ENCODE data around the gene BRD7.
"Not testable (repeated sequence)": the region's sequence is repeated elsewhere in the genome, so short reads cannot be mapped to it uniquely, and the experiment has no call there.

Gene BRD7

DNA sequence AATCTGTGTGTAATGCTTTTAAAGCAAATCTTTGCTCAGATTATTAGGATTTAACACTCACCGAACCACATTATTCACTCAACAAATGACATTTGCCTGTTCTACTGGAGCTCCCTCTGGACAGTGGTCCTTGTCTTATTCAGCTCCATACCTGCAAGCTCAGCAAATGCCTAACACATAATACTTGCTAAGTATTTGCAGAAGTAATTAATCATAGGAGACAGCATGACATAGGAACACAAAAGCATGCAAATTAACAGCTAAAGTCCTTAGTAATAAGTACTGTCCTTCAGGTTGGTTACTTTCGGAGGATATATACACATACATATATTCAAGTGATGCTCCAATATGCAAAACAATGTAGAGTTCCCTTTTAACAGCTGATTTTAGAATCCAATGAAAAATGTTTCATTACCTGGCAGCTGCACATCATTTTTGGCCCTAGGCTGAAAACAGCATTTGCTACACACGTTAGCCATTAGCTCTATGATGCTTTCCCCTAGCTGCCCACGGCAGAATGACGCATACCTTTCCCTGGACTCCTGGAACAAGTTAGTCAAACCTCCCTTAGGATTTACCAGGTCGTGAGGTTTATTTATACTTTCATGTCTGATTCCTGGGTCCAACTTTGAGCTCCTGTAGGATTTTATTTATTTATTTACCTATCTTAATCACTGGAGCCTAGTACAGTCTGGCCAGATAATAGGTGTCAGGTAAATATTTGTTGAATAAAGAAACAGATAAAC, 8.6 kb downstream of the BRD7 start:
- in situ Hi-C loops (cut with MboI; ENCODE audit: low sequenced_read_pairs) = no loop called here

GRCh38 chr16:50359626-50360025, 9.2 kb downstream of the BRD7 start:
- in situ Hi-C loops (cut with MboI; ENCODE audit: low sequenced_read_pairs) = loop anchor here (10.0 kb wide), 1 partner anchor 135 kb away; no protein-coding TSS in a partner anchor

DNA sequence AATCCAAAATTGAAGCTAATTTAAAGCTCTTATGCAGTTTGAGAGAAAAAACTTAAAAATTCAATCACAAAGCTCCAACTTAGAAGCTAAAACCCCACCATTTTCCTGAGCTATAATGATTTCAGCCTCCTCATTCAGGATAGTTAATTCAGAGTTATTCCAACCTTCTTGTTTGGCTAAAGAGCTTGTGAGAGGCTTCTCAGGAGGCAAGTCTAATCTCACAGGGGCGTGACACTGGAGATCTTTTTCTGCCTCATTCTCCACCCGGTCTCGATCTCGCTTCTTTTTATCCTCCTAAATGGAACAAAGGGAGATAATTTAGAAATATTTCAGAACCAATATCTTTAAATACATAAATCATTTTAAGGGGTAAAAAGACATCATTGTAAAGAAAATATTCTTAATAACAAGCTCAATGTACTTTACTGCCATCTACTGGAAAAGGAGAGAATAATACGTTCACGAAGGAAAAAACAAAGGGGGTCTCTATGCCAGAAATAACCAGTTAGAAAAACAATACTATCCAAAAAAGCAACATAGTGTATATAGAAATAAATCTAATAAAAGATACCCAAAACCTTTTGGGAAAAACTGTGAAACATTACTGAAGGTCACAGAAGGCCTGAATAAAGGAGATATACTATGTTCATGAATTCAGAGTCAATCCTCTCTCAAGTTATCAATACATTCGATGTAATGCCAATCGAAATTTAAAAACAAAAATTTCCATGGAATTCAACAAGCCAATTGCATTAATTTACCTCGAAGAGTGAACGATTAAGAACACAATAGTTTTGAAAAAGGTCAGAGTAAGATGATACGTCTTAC, 13.9 kb downstream of the BRD7 start:
- in situ Hi-C loops (cut with MboI; ENCODE audit: low sequenced_read_pairs) = loop anchor here (10.0 kb wide), 1 partner anchor 130 kb away; no protein-coding TSS in a partner anchor

DNA sequence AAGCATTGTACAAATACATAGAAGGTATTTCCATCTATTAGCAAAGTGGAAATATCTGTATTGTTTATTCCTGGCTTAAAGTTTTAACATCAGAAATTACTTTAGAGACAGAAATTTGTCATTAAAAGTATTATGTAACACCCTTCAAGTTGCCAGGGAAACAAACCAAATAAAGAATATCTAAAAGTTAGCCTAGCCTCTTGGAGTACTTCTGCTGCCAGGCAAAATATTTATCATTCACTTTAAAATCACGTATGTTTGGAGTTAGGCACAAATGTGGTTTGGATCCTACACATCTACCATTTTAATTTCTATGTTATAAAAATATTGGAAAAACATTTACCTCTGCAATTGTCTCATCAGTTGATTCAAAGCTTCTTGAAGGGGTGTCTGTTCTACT, 14.7 kb downstream of the BRD7 start:
- in situ Hi-C loops (cut with MboI; ENCODE audit: low sequenced_read_pairs) = loop anchor here (10.0 kb wide), 1 partner anchor 129 kb away; no protein-coding TSS in a partner anchor

DNA sequence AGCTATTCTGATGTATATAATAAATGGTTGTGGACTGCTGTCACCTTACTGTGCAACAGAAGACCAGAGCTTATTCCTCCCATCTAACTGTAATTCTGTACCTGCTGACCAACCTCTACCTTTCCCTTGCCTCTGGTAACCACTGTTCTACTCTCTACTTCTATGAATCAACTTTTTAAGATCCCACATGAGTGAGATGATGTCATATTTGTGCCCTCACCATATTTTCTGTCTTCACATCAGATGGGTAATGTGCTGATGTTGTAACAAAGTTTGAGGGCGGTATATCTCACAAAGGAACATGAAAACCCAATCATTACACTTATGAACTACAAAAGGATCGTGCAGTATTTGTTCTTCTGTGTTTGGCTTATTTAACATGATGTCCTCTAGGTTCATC, 16.8 kb downstream of the BRD7 start:
- in situ Hi-C loops (cut with MboI; ENCODE audit: low sequenced_read_pairs) = loop anchor here (10.0 kb wide), 1 partner anchor 127 kb away; no protein-coding TSS in a partner anchor

GRCh38 chr16:50351116-50351515, 17.7 kb downstream of the BRD7 start:
- in situ Hi-C loops (cut with MboI; ENCODE audit: low sequenced_read_pairs) = loop anchor here (10.0 kb wide), 1 partner anchor 126 kb away; no protein-coding TSS in a partner anchor

DNA sequence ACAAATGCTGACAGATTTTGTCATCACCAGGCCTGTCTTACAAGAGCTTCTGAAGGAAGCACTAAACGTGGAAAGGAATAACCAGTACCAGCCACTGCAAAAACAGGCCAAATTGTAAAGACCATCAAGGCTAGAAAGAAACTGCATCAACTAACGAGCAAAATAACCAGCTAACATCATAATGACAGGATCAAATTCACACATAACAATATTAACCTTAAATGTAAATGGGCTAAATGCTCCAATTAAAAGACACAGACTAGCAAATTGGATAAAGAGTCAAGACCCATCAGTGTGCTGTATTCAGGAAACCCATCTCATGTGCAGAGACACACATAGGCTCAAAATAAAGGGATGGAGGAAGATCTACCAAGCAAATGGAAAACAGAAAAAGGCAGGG, 23.6 kb downstream of the BRD7 start:
- in situ Hi-C loops (cut with MboI; ENCODE audit: low sequenced_read_pairs) = not testable (repeated sequence)

DNA sequence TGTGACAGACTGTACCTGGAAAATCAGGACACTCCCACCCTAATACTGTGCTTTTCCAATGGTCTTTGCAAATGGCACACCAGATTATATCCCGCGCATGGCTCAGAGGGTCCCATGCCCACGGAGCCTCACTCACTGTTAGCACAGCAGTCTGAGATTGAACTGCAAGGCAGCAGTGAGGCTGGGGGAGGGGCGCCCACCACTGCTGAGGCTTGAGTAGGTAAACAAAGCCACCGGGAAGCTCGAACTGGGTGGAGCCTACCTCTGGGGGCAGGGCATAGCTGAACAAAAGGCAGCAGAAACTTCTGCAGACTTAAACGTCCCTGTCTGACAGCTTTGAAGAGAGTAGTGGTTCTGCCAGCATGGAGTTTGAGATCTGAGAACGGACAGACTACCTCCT, 25.2 kb downstream of the BRD7 start:
- in situ Hi-C loops (cut with MboI; ENCODE audit: low sequenced_read_pairs) = not testable (repeated sequence)

DNA sequence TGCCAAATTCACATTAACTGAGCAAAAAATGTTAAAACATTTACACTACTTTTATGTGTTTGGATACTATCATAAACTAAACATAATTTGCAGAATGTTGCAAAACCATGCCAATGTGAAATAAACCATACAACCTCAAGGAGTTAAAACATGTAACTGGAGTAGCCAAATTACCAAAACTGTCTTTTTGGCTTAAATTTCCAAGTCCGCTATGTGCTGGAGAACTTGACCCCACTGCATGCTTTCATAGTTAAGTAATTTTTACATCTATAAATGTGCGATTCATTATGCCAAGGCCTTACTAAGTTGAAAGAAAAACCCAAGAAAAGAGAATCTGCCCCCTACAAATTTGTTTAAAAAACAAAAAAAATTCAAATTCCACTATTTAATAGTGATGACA, 28.2 kb downstream of the BRD7 start:
- in situ Hi-C loops (cut with MboI; ENCODE audit: low sequenced_read_pairs) = no loop called here

DNA sequence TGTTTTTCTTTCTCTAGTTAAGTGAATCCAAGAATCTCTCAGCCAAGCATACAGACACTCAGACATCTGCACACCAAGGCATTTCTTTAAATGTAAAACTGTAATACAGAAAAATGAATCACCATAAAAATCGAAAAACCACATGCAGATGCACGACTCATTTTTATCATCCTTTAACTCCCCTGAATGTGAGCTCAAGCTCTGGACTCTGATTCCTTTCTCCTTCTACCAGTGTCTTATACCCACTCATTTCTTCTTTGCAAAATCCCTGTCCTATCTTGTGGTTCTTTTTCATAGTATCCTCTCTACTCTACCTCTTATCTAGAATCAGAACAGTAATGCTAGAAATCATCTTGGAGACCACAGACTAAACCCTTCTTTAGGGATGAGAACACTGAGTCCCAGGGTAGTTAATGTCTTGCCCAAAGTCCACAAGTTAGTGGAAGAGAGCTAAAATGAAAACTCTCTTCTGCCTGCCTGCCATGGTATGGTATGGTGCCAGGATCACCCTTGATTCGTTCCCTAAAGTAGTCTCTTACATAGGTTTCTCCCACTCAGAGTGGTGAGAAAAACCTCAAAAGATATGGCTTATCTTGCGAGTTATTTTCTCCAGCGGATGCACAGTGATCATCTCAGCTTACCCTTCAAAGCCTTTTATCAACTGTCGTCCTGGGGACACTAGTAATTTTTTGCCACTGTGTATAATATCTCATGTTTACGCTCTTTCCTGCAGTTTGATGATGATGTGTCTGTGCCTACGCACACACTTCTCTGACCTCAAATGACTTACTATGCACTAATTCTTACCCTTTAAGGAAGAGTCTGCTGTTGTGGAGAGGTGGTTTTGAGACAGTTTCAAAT, 30.2 kb downstream of the BRD7 start:
- in situ Hi-C loops (cut with MboI; ENCODE audit: low sequenced_read_pairs) = no loop called here

- in situ Hi-C loops (cut with MboI; ENCODE audit: low sequenced_read_pairs) = no loop called here
These were observed 31.9 kb downstream of the BRD7 start for GRCh38 chr16:50336884-50337283.

DNA sequence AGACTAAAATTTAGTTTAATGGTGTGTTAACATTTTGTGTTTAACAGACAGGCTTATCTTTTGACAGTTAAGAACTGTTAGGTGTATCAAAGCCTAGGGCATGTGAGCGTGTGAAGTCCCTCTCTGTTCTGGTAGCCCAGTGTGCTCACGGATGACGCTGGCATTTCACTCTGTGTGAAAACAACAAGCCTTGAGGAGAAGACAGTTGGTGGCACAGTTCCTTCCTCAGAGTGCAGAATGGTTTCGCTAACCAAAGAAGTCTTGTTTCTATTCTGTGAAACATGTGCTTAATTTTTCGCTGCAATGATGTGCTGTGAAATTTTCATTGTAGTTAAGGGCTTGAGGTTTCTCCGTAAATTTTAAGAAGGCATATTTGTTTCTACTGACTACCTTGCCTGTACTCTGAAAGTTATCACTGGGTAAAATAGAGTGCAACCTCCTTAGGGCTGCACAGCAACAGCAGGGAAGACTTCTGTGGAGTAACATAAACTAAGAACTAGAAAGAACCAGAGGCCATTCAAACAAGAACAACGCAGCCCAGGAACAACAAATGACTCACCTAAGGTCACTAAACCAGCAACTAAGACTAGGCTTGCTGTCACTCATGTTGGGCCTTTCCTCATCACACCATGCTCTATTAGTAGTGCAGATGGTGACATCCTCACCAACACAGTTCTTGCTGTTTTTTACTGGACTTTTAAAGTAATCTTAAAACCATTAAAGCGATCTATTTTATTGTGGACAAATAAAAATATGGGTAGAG, 33.4 kb downstream of the BRD7 start:
- in situ Hi-C loops (cut with MboI; ENCODE audit: low sequenced_read_pairs) = no loop called here

- in situ Hi-C loops (cut with MboI; ENCODE audit: low sequenced_read_pairs) = no loop called here
These were observed 34.4 kb downstream of the BRD7 start for GRCh38 chr16:50334106-50334975.

DNA sequence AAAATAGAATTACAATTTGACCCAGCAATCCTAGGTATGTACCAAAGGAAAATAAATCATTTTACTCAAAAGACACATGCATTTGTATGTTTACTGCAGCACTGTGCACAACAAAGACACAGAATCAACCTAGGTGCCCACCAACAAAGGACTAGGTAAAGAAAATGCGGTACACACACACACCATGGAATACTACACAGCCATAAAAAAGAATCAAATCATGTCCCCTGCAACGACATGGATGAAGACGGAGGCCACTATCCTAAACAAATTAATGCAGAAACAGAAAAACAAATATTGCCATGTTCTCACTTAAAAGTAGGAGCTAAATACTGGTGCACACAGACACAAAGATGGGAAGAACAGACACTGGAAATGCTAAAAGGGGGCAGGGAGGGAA, 36.2 kb downstream of the BRD7 start:
- in situ Hi-C loops (cut with MboI; ENCODE audit: low sequenced_read_pairs) = no loop called here

GRCh38 chr16:50331570-50331969, 37.2 kb downstream of the BRD7 start:
- in situ Hi-C loops (cut with MboI; ENCODE audit: low sequenced_read_pairs) = no loop called here

DNA sequence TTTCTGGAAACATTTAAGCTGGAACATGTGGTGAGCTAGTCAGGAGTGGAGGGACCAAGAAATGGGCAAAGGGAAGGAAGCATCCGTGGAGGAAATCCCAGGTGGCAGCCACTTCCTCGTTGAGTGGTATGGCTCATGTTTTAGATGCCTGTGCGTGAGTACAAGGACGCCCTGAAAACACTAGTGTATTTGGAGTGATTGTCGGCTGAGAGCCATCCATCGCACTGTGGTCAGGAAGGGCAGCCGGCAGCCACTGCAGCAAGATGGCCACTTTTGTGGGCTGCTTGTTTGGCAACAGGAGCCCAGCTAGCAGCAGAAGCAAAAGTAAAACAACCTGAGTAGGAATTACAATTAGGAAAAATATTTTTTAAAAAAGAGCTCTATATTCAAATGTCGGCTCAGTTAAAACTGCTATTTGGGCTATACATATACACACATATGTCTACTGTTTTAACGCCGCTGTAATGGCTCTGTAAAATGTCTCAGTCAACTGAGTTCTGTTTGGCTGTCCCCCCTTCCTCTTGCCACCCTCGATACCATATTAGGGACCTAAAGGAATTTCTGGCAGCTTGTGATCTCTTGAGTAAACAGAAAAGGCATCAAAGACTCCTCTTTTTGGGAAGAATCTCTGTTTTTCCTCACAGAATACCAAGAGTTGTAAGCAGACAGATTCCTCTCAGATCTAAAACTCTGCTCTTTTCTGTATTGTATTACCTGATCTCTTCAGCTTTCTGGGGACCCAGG, 39.2 kb downstream of the BRD7 start:
- in situ Hi-C loops (cut with MboI; ENCODE audit: low sequenced_read_pairs) = no loop called here

GRCh38 chr16:50326835-50327465, 41.8 kb downstream of the BRD7 start:
- in situ Hi-C loops (cut with MboI; ENCODE audit: low sequenced_read_pairs) = no loop called here

GRCh38 chr16:50326264-50326663, 42.5 kb downstream of the BRD7 start:
- in situ Hi-C loops (cut with MboI; ENCODE audit: low sequenced_read_pairs) = no loop called here
